Left renal cortex interstitium (tissue), 4 donors: Measurements from ENCODE around the gene HYDIN. TPM values are rescaled to one million over a fixed set of nuclear protein-coding genes. Genes with fewer than 3 reads are reported as not detected.
"Not testable (repeated sequence)": the region's sequence is repeated elsewhere in the genome, so short reads cannot be mapped to it uniquely, and the experiment has no call there.

Source experiments
- DNase-seq, 4 donors: peaks; one replicate each; pipeline ENCODE4 v3.0.0-alpha.2; 2013; ENCODE audit warnings: low read depth in 4 of 4, low spot score in 2 of 4, missing footprints in 1 of 4
- polyA plus RNA-seq, 4 donors: library from polyadenylated mRNA; unstranded; fragments of 120-200 nt; gene quantifications; one replicate each; pipeline ENCODE4 v1.2.1, GENCODE V29; 2013; ENCODE audit not compliant: insufficient read length in 4 of 4

Gene HYDIN
- polyA plus RNA-seq, 4 donors = 8.8 to 17.9 (median 14.8) TPM

DNA sequence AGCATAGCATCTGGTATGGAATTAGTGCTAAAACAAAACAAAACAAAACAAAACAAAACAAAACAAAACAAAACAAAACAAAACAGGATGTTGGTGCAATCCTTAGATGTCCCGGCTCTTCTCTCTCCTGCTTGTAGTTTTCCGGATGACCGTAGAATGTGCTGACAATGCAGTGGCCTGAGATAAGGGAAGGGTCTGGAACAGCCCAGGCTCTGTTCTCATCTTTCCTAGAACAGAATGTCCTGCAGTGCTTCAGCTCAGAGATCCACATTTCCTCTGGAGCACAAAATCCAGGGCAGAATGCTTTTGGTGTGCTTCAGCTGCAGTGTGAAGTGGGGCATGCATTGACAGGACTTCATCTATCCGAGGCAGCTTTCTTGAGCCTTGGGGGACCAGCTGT lies 345.9 kb downstream of the HYDIN start:
- DNase-seq = not testable (repeated sequence)

DNA sequence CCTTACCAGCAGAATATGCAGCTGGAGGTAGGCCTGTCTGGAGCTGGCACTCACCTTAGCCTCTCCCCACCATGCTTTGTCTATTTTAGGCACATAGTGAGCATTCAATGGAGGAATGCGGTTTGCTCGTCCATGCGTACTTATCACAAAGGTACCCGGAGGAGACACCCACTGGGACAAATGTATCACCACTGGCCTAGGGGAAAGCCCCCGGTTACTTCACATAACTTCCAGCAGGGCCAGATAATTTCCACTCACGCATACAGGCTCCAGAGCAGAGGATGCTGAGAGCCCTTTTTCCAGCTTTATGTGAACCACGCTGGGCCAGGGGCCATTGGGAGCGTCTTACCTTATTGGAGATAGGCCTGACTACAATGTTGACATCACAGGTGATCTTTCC lies 348.2 kb downstream of the HYDIN start:
- not testable (repeated sequence) for DNase-seq

DNA sequence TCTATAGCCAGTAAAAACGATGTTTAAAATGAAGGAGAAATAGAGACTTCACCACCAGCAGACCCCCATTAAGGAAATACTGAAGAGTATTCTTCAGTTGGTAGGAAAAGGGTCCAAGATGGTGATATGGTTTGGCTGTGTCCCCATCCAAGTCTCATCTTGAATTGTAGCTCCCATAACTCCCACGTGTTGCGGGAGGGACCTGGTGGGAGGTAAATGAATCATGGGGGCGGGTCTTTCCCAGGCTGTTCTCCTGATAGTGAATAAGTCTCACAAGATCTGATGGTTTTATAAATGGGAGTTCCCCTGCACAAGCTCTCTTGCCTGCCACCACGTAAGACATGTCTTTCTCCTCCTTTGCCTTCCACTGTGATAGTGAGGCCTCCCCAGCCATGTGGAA lies 352.6 kb downstream of the HYDIN start:
- DNase-seq = not testable (repeated sequence)

DNA sequence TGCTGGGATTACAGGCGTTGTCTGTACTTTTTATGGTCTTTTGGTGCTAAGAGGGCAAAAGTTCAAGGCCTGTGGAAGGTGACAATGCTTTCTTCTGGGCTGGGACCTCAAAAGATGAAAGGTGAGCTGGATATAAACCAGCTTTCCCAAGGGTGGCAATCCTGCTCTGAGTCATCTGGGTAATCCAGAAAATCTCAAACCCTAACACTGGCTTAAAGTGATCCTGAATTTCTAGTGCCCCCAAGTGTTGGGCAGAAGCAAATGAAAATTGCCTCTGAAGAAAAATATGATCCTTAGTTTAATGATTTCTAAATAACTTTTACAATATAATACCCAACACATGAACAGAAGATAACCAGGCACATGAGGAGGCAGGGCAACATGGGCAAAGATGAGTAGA lies 354.1 kb downstream of the HYDIN start:
- DNase-seq = not testable (repeated sequence)

DNA sequence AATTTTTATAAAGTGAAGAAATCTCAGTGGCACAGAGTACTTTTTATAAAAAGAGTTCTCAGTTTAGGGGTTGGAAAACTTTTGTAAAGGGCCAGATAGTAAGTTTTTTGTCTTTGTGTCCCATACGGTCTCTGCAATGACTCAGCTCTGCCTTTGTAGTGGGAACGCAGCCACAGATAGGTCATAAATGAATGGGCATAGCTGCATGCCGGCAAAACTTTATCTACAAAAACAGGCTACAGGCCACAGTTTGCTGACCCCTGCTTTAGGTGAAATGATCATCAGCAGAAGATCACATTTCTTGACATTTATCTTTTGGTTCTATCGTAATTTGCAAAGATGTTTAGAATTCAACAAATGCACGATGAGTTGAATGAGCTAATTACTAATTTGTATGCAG lies 365.8 kb downstream of the HYDIN start:
- not testable (repeated sequence) for DNase-seq

DNA sequence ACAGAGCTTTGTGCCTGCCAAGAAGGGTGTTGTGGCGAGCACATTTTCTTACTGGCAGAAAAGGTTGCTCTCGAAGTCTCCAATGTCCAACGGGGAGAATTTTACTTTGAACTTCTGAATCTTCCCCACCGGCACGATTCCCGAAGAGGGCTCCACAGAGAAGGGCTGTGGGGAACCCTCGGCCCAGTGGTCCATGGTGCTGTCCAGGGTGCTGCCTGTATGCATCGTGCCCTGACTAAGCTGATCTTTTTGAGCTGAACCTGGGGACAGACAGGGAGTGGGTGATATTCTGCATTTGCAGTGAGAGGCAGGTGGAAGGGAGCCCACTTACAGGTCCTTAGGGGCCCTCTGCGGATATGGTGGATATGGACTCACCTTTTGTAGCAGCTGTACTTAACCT lies 368.5 kb downstream of the HYDIN start:
- DNase-seq = peak in 1 of 4 donors; percentile 1

DNA sequence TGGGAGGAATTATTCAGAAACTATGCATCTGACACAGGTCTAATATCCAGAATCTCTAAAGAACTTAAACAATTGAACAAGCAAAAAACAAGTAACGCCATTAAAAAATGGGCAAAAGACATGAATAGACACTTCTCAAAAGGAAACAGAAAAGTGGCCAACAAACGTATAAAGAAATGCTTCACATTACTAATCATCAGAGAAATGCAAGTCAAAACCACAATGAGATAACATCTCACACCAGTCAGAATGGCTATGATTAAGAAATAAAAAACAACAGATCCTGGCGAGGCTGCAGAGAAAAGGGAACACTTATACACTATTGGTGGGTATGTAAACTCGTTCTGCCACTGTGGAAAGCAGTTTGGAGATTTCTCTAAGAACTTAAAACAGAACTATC lies 379.2 kb downstream of the HYDIN start:
- DNase-seq = not testable (repeated sequence)

DNA sequence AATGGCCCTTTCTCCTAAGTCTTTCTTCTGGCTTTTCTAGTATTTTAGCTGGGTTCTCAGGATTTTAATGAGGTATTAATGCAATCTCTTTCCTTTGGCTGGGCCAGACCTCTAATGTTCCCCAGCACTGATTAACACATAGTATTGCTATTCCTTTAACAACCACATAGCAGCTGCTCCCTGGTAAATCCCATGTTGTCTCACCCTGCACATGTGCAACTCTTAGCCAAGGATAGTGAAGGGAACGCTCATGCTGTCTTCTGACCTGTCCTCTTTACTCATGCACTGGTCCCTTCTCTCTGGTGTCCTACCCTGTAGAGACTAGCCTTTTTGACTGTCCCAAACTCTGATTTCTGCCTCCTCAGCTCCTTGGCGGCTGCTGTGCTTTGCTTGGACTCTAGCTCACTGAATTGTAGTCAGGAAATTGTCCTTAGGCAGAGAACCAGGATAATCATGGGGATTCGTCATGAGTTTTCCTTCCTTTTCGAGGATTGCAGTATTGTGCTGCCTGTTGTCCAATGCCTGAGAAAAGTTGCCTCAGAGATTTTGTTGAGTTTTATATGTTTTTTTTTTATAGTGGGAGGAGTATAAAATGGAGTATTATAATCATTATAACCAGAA lies 406.9 kb downstream of the HYDIN start:
- DNase-seq = not testable (repeated sequence)

DNA sequence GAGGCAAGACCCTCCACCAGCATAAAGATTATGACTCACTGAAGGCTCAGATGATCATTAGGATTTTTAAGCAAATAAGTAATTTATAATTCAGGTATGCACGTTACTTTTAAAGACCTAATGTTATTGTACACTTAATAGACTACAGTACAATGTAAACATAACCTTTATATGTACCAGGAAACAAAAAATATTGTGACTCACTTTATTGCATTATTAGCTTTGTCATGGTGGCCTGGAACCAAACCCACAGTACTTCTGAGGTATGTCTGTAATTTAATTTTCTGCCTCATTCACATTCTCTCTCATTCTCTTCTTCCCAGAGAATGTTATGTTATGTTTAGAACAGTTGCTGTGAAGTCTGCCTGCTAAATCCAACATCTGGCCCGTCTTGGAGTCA lies 407.8 kb downstream of the HYDIN start:
- DNase-seq = not testable (repeated sequence)

DNA sequence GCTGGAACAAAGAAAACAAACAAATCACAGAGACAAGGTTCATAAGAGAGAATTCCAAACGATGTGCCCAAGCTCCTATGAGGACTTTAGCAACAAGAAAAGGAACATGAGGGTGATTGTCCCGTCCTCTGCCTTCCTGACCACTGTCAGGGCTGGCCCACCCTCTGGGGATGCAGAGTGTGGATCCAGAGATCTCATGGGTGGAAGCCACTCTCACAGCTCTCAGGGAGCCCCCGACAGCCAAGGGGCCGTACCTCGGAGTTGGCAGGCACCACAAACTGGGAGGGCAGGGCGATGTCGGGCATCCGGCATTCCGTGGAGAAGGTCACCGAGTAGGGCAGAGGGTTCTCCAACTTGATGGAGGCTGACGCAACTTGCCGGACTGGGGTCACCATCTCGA lies 412.4 kb downstream of the HYDIN start:
- DNase-seq = not testable (repeated sequence)

DNA sequence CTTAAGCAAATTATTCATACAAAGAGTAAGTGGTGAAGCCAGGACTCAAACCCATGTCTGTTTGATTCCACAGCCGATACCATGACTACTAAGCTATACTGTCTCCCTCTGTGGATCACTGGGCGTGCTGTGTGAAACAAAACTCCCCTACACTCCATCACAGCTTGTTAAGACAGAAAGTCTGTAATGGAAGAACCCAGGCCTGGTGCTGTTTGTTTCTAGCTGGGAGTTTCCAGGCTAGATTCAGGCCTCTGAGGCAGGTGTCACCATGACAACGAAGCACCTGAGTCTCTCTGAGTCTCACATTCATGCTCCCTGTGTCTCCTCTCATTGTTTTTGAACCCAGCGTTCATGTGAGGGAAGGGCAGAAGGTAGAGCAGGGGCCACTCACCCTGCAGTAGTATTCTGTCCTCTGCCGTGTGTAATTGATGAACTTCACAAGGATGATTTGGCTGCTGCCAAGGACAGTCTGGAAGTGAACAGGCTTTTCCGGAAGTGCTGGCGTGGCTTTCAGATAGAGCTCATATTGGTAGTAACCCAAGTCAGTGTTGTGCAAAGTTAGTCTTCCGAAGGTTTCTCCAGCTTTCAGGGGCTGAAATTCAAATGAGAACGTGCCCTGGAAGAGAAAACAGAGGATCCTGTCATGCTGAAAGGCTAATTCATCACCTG lies 421.0 kb downstream of the HYDIN start:
- DNase-seq = no peak

DNA sequence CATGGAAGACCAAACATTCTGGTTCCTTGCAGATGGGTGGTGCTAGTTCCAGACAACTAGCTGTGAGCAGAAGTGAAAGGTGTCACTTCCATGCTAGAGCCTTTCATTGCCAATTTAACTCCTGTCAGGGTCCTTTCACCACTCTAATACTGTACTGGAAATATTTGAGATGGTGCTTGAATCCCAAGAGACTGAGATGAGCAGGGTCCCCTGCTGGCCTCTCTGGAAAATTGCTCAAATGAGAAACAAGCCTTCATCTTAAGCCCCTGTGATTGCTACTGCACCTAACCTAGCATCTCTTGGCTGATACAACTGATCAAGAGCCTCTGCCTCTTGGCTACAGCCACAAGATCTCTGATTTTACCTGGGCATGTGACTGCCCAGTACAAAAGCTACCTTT lies 422.2 kb downstream of the HYDIN start:
- no peak for DNase-seq

DNA sequence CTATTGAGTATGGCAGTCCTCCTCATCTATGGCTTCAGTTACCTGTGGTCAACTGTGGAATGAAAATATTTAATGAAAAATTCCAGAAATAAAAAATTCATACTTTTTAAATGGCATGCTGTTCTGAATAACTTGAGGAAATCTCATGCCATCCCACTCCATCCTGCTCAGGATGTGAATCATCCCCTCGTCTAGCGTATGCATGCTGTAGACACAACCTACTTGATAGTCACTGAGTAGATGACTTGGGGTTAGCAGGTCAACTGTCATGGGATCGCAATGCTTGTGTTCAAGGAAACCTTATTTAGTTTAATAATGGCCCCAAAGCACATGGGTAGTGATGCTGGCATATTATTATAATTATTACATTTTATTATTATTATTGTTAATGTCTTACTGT lies 424.7 kb downstream of the HYDIN start:
- DNase-seq = no peak

DNA sequence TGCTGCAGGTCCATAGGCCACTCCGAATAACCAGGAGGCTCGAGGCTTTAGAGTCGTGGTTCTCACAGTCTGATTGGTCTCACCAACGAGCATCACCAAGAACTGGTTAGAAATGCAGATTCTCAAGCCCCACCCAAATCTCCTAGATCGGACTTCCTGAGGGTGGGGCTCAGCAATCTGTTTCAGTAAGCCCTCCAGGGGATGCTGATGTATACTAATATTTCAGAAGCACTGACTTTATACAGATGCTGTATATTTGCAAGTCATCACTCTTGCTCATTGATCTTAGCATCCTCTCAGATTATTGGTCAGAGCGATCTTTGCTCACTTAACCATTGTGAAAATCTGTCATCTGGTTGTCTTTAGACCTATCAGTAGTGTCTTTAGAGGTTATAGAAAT lies 425.1 kb downstream of the HYDIN start:
- no peak for DNase-seq

DNA sequence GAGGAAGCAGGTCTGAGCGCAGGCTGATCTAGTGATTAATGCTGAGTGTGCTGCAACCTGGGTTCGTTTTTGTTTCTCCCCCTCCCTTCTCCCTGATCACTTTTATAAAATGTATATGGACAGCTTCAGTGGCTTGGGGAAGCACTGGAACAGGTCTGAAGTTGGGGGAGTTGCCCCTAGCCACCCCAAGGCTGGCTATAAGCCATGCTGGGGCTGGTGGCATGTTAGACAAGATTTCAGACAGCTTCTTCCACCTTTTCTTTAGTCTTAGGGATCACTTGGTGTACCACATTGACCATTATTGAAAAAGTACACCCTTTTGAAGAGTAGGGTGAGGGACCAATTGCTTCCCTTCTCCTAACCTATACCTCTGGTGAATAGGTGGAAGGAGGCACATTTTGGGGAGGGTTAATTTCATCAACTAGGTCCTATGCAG lies 425.8 kb downstream of the HYDIN start:
- DNase-seq = no peak

DNA sequence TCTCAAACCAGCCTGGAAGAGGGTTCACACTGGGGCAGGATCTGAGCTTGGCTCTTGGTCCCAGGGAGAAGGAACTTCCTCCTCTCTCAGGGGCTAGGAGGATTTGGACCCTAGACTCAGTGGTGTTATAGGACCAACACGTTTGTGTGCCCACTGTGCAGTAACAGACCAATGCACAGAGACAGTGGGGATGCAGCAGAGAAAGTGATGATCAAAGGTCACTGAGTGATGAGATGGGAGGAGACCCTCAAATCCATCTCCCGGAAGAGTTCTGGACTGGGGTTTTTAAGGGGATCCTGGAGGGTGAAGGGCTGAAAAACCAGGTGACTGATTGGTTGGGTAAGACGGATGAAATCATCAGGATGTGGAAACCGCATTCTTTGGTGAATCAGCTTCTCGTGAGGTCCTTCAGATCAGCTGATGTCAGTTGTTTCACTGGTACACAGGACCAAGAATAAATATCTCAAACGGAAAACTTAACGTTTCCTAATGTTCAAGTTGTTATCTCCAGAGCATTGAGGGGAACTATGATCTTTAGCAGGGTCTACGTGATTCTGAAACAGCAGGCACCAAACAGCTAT lies 426.3 kb downstream of the HYDIN start:
- no peak for DNase-seq

DNA sequence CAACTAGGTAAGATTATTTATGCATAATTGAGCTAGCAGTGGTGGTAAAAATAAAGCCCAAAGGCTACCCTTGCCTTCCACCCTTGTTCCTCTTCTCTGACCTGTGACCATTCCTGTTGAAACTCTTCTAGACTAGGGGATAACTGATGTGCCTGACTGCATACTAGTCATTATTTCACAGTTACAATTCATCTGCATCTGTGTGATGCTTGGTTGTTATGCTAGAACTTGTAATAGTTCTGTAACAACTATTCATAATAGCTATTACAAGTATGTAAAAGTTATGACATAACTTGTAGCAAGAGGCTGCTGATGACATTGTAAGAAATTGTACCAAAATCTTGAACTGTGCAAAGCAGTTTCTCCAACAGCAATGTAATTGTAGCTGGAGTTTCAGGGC lies 427.2 kb downstream of the HYDIN start:
- DNase-seq = no peak

DNA sequence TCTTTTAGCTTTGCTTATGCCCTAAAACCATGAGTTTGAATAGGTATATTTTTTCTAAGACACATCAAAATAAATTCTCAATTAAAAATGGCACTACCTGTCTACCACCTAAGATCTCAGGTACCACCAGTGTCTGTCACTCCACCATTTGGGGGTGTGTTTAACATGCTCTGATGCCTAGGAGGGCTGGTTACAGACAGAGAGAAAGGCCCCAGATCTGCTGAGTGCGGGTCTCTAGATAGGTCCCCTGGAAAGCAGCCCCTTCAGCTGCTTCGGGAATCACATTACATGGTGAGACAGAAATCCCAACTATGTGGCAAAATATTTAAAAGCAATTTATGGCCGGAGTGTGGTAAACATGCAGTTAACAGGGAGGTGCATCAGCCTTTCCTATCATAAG lies 428.9 kb downstream of the HYDIN start:
- no peak for DNase-seq

DNA sequence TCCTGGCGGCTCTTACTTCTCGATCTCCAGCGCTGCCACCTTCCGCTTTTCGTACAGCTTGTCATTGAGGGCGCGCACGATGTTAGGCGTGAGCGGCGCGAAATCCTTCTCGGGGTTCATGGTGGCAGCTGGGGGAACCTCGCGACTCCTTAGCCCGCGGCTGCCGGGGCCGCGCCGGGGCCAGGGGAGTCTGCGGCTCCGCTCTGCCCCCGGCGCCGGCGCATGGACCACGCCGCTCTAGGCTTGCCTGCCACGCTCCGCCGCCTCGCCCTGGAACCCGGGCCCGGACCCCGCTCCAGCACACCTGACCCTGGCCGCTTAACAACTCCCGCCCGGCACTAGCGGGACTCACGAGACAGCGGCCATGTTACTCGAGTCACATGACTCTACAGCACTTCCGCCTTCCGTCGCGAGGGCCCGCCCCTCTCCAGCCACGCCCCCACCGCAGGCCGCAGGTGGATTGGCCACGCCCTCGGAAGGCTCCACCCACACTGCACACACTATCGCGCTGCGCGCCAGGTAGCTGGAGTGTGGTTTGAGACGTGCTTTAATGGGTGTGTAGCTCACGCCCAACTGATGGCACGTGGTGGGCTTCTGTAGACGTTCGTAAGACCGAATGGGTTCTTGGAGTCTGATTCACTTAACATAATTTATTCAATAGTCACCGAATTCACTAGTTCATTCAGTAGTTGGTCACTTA lies 429.6 kb downstream of the HYDIN start, which contains the start of gene VAC14:
Gene VAC14, minus strand, starts transcription at position 378 of the 700 bp plus-strand sequence. Its CDS starts 258 bp downstream, at position 120.
- DNase-seq = peak in 3 of 4 donors; percentile 63 to 80 (median 78)

DNA sequence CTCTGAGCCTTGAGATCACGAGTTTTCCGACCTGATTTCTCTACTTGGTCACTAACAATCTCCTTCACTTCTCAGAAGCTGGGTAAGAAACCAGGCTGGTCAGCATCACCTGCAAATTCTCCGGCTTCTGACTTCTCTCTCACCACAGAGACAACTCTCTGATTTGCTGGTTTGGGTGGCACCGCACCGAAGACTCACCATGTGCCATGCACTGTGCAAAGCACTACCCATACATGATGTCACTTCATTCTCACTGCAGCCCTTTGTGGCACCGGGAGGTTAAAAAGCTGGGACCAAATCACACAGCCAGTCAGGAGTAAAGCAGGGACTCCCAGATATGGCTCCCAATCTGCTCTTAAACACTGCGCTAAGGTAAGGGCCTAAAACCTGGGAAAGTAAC lies 430.2 kb downstream of the HYDIN start:
- no peak for DNase-seq

DNA sequence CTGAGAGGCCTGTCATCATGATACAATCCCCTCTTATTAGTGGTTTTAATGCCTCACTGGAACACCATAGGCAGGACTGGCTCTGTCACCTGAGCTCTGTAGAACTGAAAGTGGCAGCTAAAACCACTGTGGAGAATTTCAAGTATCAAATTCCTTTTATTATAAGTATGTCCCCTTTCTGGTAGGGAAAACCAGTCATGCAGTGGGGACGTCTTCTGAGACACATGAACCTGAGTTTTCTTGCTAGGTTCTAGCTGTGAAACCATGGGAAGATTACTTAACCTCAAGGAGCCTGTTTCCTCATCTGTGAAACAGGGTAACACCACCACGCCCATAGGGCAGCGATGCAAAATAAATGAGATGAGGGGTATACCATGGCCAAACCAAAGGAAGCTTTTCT lies 434.2 kb downstream of the HYDIN start:
- no peak for DNase-seq
